Thyroid gland (tissue), 4 donors: ENCODE data around the gene ACER1. TPM values are rescaled to one million over a fixed set of nuclear protein-coding genes. Genes with fewer than 3 reads are reported as not detected.
A peak's percentile ranks its signal among the peaks of the same experiment; 100 is the strongest.

ENCODE experiments used
- DNase-seq, 2 donors: peaks; one replicate each; pipeline ENCODE4 v3.0.0-alpha.2; 2019
- H3K27ac ChIP-seq, 3 donors: fragments of 200-600 bp; sonication (generic); 1 replicate in 2 of 3; 2 replicates in 1 of 3; pipeline ENCODE4 v1.5.1; 2016 to 2019; ENCODE audit warnings: mild to moderate bottlenecking in 1 of 3, moderate library complexity in 1 of 3
- H3K27me3 ChIP-seq: fragments of 200-600 bp; sonication (generic); one replicate; pipeline ENCODE4 v1.5.1; 2019
- H3K36me3 ChIP-seq, 2 donors: fragments of 200-600 bp; sonication (generic); one replicate each; pipeline ENCODE4 v1.5.1; 2016 to 2019
- H3K4me1 ChIP-seq, 2 donors: fragments of 200-600 bp; sonication (generic); one replicate each; pipeline ENCODE4 v1.5.1; 2017 to 2019
- H3K4me3 ChIP-seq, 3 donors: fragments of 200-600 bp; sonication (generic); replicated peaks in 1 of 3; 1 replicate in 2 of 3; 2 replicates in 1 of 3; pipeline ENCODE4 v1.5.1; 2016; ENCODE audit warnings: mild to moderate bottlenecking in 1 of 3
- H3K9me3 ChIP-seq: fragments of 200-600 bp; sonication (generic); one replicate; pipeline ENCODE4 v1.5.1; 2017
- POLR2A ChIP-seq, 2 donors: fragments of 450-650 bp; IDR thresholded peaks; one replicate each; pipeline ENCODE4 v1.6.1; 2017; ENCODE audit warnings: antibody characterized with exemption in 2 of 2, mild to moderate bottlenecking in 2 of 2, moderate library complexity in 1 of 2
- WGBS, 2 donors: methylation state at CpG; one replicate each; pipeline ENCODE4 v1.1.5; 2017; 5-methylcytosine and 5-hydroxymethylcytosine counted together
- intact Hi-C: fragments of 100-400 bp; cut with DNase I; formaldehyde crosslinking; loops from one replicate; pipeline ENCODE4 v1.15.1; 2023
- total RNA-seq, 4 donors: library from RNA; depleted of rRNA; stranded (reverse); fragments of >200 nt; gene quantifications; one replicate each; pipeline ENCODE4 v1.2.3, GENCODE V29; 2016
- TF ChIP-seq, protein P1 (sequence below), 6 experiments: fragments of 200-600 bp in 3 of 6; fragments of 450-650 bp in 3 of 6; sonication (generic) in 3 of 6; IDR thresholded peaks; one replicate each; pipeline ENCODE4 v1.5.1; 2016 to 2019; ENCODE audit warnings: antibody characterized with exemption in 6 of 6, mild to moderate bottlenecking in 2 of 6, inconsistent platforms in 1 of 6, moderate library complexity in 1 of 6

The ACER1 gene, protein sequence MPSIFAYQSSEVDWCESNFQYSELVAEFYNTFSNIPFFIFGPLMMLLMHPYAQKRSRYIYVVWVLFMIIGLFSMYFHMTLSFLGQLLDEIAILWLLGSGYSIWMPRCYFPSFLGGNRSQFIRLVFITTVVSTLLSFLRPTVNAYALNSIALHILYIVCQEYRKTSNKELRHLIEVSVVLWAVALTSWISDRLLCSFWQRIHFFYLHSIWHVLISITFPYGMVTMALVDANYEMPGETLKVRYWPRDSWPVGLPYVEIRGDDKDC
- under 1 TPM in 1 of 4 donors, not detected in 3; 0.67 TPM for total RNA-seq

DNA sequence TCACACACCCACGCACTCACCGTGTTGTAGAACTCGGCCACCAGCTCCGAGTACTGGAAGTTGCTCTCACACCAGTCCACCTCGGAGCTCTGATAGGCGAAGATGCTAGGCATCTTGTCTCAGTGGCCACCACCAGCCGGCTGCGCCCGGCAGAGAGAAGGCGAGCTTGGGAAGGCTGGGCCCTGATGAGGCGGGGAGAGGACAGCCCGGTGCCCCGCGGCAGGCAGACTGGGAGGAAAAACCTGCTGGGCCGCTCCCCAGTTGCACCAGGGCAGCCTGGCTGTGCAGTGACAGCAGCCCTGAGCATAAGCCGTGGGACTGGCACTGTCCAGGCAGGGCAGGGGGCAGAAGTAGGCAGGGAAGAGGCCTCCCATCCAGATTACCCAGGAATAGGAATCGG is at the start of gene ACER1:
Gene ACER1, minus strand, starts transcription at position 174 of the 400 bp plus-strand sequence. Its CDS starts 61 bp downstream, at position 113.
- Histone ChIP-seq H3K4me1 (no peaks in the 10 kb centered on the region), H3K27ac (no peak within 1 kb of the TSS), H3K27me3 (no peaks in the 10 kb centered on the region), H3K4me3 (no peak within 1 kb of the TSS), H3K9me3 (no peaks in the 10 kb centered on the region), H3K36me3 (no peaks in the 10 kb centered on the region)
- 73 to 76% methylated on average over 15 to 17 of the region's 17 CpGs for WGBS, 2 donors
- intact Hi-C loops, result no loop called here
- DNase-seq, result no peak
- no peak for TF ChIP-seq POLR2A (IDR thresholded peaks at IDR 0.05)
- TF ChIP-seq, protein P1, sequence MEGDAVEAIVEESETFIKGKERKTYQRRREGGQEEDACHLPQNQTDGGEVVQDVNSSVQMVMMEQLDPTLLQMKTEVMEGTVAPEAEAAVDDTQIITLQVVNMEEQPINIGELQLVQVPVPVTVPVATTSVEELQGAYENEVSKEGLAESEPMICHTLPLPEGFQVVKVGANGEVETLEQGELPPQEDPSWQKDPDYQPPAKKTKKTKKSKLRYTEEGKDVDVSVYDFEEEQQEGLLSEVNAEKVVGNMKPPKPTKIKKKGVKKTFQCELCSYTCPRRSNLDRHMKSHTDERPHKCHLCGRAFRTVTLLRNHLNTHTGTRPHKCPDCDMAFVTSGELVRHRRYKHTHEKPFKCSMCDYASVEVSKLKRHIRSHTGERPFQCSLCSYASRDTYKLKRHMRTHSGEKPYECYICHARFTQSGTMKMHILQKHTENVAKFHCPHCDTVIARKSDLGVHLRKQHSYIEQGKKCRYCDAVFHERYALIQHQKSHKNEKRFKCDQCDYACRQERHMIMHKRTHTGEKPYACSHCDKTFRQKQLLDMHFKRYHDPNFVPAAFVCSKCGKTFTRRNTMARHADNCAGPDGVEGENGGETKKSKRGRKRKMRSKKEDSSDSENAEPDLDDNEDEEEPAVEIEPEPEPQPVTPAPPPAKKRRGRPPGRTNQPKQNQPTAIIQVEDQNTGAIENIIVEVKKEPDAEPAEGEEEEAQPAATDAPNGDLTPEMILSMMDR (IDR thresholded peaks at IDR 0.05), result no peak

DNA sequence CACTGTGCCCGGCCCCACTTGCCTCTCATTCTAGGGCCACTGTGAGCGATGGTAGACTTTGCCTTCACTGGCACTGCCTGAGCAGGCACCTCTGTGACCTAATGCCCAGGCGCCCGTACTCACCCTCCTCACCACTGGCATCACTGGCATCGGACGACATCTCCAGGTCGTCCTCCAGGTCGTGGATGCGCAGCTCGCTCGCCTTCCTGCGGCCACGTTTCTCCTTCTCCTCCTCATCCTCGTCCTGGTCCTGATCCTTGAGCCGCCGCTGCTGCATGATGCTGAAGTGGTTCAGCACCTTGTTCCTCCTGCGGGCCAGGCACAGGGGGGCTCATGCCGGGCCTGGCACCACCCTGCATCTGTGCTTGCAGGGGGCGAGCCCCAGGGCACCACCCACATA is 49.8 kb upstream of the ACER1 start:
- peaks cover 71 to 78% of the 10 kb centered on the region in 2 donors for H3K36me3 ChIP-seq
- H3K4me3 ChIP-seq, result no peak overlapping the region
- no peak overlapping the region for H3K27ac ChIP-seq
- no peaks in the 10 kb centered on the region for H3K9me3 ChIP-seq
- WGBS, 2 donors, result 97% methylated on average over 19 of the region's 19 CpGs
- peaks cover 3 to 5% of the 10 kb centered on the region in 2 donors for H3K4me1 ChIP-seq
- TF ChIP-seq, protein P1 (IDR thresholded peaks at IDR 0.05), result no peak
- TF ChIP-seq POLR2A (IDR thresholded peaks at IDR 0.05), result no peak
- DNase-seq, result no peak
- H3K27me3 ChIP-seq, result no peaks in the 10 kb centered on the region
- intact Hi-C loops, result no loop called here

DNA sequence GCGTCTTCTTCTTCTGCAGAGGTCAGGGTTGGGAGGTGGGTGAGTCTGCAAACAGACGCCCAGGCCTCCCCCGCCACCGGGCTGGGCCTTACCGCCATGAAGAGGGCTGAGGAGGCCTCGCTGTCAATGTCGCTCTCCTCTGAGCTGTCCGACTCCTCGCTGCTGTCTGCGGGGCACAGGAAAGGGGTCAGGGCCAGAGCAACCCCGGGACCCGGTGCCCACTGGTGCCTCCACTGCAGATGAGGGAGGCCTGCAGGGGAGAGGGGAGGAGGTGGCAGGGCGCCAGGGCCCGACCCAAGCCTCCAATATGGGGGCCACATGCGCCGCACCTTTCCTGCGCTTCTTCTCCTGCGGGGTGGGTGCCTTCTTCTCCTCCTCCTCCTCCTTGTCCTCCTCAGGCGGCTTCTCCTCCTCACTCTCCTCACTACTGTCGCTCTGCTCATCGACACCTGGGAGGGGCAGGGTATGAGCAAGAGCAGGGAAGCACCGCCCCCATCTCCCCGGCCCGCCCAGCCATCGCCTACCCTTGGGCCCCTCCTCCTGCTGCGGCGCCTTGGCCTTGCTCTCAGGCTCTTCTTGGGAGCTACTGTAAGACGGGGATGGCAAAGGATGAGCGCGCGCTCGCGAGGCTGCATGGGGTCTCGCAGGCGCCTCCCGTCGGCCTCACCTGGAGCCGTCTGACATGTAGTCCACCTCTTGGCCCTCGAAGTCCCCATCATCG is 47.8 kb upstream of the ACER1 start:
- 94 to 97% methylated on average over 33 to 40 of the region's 40 CpGs for WGBS, 2 donors
- peaks cover 54 to 60% of the 10 kb centered on the region in 2 donors for H3K36me3 ChIP-seq
- TF ChIP-seq, protein P1 (IDR thresholded peaks at IDR 0.05), result no peak
- no peak for TF ChIP-seq POLR2A (IDR thresholded peaks at IDR 0.05)
- DNase-seq, result no peak
- intact Hi-C loops, result no loop called here
- no peak overlapping the region for H3K4me3 ChIP-seq
- H3K27ac ChIP-seq, result no peak overlapping the region
- H3K27me3 ChIP-seq, result no peaks in the 10 kb centered on the region
- H3K9me3 ChIP-seq, result no peaks in the 10 kb centered on the region
- peaks cover 12 to 14% of the 10 kb centered on the region in 2 donors for H3K4me1 ChIP-seq

DNA sequence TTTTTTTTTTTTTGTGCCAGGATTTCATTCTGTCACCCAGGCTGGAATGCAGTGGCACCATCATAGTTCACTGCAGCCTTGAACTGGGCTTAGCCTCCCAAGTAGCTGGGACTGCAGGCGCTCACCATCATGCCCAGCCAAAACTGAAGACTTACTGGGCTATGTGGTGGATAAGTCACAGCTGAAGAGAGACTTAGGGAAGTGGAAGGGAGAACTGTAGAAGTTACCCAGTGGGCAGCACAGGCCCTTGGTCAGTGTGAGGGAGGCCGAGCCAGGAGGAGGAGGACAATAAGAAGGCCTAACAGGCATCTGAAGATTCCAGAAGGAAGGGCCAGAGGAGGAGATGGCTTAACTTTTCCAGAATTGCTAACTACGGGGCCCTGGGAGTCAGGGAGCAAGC is 46.3 kb upstream of the ACER1 start:
- intact Hi-C loops, result loop anchor here (10.0 kb wide), 1 partner anchor 45 kb away; the partner anchor contains the start of gene KHSRP
- DNase-seq, result no peak
- Histone ChIP-seq H3K9me3 (no peaks in the 10 kb centered on the region), H3K27ac (no peak overlapping the region), H3K4me3 (no peak overlapping the region), H3K4me1 (peaks cover 12 to 14% of the 10 kb centered on the region in 2 donors), H3K36me3 (peaks cover 50 to 56% of the 10 kb centered on the region in 2 donors), H3K27me3 (no peaks in the 10 kb centered on the region)
- WGBS, 2 donors, result 98 to 100% methylated on average over 3 of the region's 3 CpGs
- TF ChIP-seq, protein P1 (IDR thresholded peaks at IDR 0.05), result no peak
- TF ChIP-seq POLR2A (IDR thresholded peaks at IDR 0.05), result no peak

DNA sequence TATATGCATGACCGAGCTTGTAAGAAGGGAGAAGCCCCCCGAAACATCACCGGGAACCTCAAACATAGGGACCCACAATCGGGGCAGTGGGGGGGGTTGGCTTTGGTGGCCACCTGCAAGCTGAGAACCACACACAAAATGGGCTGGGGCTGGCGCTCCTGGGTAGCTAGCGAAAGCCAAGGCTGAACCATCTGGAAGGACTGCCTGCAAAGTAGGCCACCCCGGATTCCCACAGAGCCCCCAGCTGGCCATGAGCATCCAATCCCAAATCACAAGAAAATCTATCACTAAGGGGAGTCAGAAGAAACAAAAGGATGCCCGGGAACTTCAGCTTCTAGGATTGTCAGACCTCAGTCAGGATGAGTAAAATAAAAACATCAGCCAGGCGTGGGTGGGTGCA is 45.1 kb upstream of the ACER1 start:
- Histone ChIP-seq H3K27me3 (no peaks in the 10 kb centered on the region), H3K4me3 (no peak overlapping the region), H3K4me1 (peaks cover 18 to 22% of the 10 kb centered on the region in 2 donors), H3K36me3 (peaks cover 43 to 46% of the 10 kb centered on the region in 2 donors), H3K27ac (peak overlapping the region; percentile 41 to 66 (median 52)), H3K9me3 (no peaks in the 10 kb centered on the region)
- 63 to 68% methylated on average over 9 of the region's 9 CpGs for WGBS, 2 donors
- TF ChIP-seq, protein P1 (IDR thresholded peaks at IDR 0.05), result no peak
- DNase-seq, result no peak
- intact Hi-C loops, result loop anchor here (10.0 kb wide), 1 partner anchor 46 kb away; the partner anchor contains the start of gene KHSRP
